NCI-H2081 (cell line): Measurements from ENCODE around the gene RGPD8.

Source experiments
- DNase-seq, 2 experiments: peaks; one replicate each; lab custom pipeline; 2025; lab: John Stamatoyannopoulos, UW

RGPD8 gene

GRCh38 chr2:112335600-112335999 lies 97.8 kb downstream of the RGPD8 start:
- DNase-seq = no peak

- DNase-seq = no peak
Observed at GRCh38 chr2:112332123-112332696, 101.2 kb downstream of the RGPD8 start.

GRCh38 chr2:112322919-112323318 lies 110.5 kb downstream of the RGPD8 start:
- DNase-seq = no peak

- DNase-seq = no peak
Observed at GRCh38 chr2:112321375-112322320, 111.8 kb downstream of the RGPD8 start.
